Calu3 (cell line): ENCODE data around the gene INTS6. TPM values are rescaled to one million over a fixed set of nuclear protein-coding genes. Genes with fewer than 3 reads are reported as not detected.

ENCODE experiments used
- BruUV-seq: library from RNA; stranded (reverse); fragments of 400-500 nt; replicated peaks from 2 replicates; lab custom pipeline; 2021; lab: Mats Ljungman, UMichigan
- CTCF ChIA-PET: fragments of 300-600 bp; sonication (Branson Sonifier 250); formaldehyde crosslinking; loops from one replicate; lab custom pipeline; 2022; ENCODE audit warnings: antibody characterized with exemption; lab: Charles Lee
- DNase-seq: peaks from one replicate; pipeline ENCODE4 v3.0.0; 2022
- H3K27ac Mint-ChIP-seq: one replicate; pipeline ENCODE4 v1.8.0; 2022; ENCODE audit warnings: mixed read lengths; ENCODE audit not compliant: unreplicated experiment
- H3K27me3 Mint-ChIP-seq: one replicate; pipeline ENCODE4 v1.8.0; 2022; ENCODE audit warnings: mixed read lengths; ENCODE audit not compliant: unreplicated experiment
- H3K36me3 Mint-ChIP-seq: one replicate; pipeline ENCODE4 v1.8.0; 2022; ENCODE audit warnings: mild to moderate bottlenecking, moderate library complexity, mixed read lengths; ENCODE audit not compliant: insufficient read depth, unreplicated experiment
- H3K4me1 Mint-ChIP-seq: one replicate; pipeline ENCODE4 v1.8.0; 2022; ENCODE audit warnings: mild to moderate bottlenecking, low read depth, mixed read lengths; ENCODE audit not compliant: unreplicated experiment
- H3K4me3 Mint-ChIP-seq: one replicate; pipeline ENCODE4 v1.8.0; 2022; ENCODE audit warnings: mild to moderate bottlenecking, low read depth, moderate library complexity, mixed read lengths; ENCODE audit not compliant: unreplicated experiment
- H3K9me3 Mint-ChIP-seq: one replicate; pipeline ENCODE4 v1.8.0; 2022; ENCODE audit warnings: low read depth, mixed read lengths; ENCODE audit not compliant: unreplicated experiment
- intact Hi-C: fragments of 100-400 bp; cut with micrococcal nuclease; formaldehyde crosslinking; loops from one replicate; pipeline ENCODE4 v1.10.0; 2022; ENCODE audit not compliant: unreplicated experiment
- total RNA-seq: library from RNA; stranded (reverse); gene quantifications from 2 replicates; pipeline ENCODE4 v1.2.3, GENCODE V29; 2022
- TF ChIP-seq, protein P1 (sequence below): fragments of 200-600 bp; IDR thresholded peaks from one replicate; pipeline ENCODE4 v1.8.0; 2022; ENCODE audit warnings: antibody characterized with exemption; ENCODE audit not compliant: unreplicated experiment

INTS6 gene
- total RNA-seq, 1 experiment from 2014 or later = 25.3 TPM

DNA sequence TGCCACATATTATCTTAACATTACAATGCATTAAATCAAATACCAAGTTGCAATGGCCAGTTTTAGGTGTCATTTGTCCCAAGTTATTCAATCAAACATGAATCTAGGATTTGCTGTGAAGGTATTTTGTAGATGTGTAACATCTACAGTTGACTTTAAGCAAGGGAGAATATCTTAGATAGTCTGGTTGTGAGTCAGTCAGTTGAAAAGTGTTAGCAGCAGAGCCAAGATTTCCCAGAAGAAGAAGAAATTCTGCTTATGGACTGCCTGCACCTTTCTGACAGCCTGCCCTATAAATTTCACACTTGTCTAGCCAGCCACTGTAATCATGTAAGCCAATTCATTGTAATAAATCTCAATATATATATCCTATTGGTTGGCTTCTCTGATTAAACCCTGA is 41.3 kb upstream of the INTS6 start:
- BruUV-seq = no TSS peak
- H3K27ac Mint-ChIP-seq = no peak overlapping the region
- TF ChIP-seq, protein P1, sequence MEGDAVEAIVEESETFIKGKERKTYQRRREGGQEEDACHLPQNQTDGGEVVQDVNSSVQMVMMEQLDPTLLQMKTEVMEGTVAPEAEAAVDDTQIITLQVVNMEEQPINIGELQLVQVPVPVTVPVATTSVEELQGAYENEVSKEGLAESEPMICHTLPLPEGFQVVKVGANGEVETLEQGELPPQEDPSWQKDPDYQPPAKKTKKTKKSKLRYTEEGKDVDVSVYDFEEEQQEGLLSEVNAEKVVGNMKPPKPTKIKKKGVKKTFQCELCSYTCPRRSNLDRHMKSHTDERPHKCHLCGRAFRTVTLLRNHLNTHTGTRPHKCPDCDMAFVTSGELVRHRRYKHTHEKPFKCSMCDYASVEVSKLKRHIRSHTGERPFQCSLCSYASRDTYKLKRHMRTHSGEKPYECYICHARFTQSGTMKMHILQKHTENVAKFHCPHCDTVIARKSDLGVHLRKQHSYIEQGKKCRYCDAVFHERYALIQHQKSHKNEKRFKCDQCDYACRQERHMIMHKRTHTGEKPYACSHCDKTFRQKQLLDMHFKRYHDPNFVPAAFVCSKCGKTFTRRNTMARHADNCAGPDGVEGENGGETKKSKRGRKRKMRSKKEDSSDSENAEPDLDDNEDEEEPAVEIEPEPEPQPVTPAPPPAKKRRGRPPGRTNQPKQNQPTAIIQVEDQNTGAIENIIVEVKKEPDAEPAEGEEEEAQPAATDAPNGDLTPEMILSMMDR = no peak
- H3K4me3 Mint-ChIP-seq = no peak overlapping the region
- H3K9me3 Mint-ChIP-seq = no peaks in the 10 kb centered on the region
- H3K36me3 Mint-ChIP-seq = no peaks in the 10 kb centered on the region
- peaks cover 5% of the 10 kb centered on the region for H3K27me3 Mint-ChIP-seq
- CTCF ChIA-PET = no interaction called here
- no peak for DNase-seq
- no peaks in the 10 kb centered on the region for H3K4me1 Mint-ChIP-seq
- intact Hi-C loops = no loop called here

DNA sequence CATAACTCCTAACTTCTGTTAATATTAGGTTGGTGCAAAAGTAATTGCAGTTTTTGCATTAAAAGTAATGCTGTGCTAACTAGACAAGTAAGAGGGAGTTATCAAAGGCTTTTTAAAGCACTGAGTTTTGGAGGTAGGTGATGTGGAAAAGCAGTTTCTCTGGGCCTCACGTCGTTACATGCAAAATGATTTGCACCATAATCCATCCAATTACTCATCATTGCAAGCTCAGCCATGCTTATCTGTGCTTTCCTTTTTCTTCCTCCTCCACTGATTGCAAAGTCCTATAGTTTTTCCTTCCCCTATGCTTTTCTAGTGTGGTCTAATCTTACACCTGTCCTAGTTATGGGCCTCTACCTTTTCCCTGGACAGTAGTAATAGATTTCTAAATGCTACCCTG is 35.4 kb upstream of the INTS6 start:
- CTCF ChIA-PET = no interaction called here
- H3K4me3 Mint-ChIP-seq = no peak overlapping the region
- no peaks in the 10 kb centered on the region for H3K9me3 Mint-ChIP-seq
- H3K27ac Mint-ChIP-seq = no peak overlapping the region
- no peaks in the 10 kb centered on the region for H3K4me1 Mint-ChIP-seq
- H3K27me3 Mint-ChIP-seq = no peaks in the 10 kb centered on the region
- intact Hi-C loops = no loop called here
- DNase-seq = no peak
- no peaks in the 10 kb centered on the region for H3K36me3 Mint-ChIP-seq
- BruUV-seq = no TSS peak
- TF ChIP-seq, protein P1 = no peak

DNA sequence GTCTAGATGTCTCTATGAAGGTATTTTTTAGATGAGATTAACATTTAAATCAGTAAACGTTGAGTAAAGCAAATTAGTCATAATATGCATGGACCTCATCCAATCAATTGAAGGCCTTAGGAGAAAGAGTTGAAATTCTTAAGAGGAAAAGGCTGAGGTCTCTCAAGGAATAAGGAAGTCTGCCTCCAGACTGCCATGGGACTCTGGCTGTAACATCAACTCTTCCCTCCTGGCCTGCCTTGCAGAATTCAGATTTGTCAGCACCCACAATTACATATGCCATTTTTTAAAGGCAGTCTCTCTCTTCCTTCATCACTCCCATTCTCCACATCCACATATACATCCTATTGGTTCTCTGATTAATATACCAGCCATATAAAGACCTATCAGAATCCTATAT is 28.8 kb upstream of the INTS6 start:
- CTCF ChIA-PET = no interaction called here
- no peaks in the 10 kb centered on the region for H3K36me3 Mint-ChIP-seq
- TF ChIP-seq, protein P1 = no peak
- intact Hi-C loops = no loop called here
- H3K4me3 Mint-ChIP-seq = no peak overlapping the region
- no peak overlapping the region for H3K27ac Mint-ChIP-seq
- H3K4me1 Mint-ChIP-seq = no peaks in the 10 kb centered on the region
- no peak for DNase-seq
- BruUV-seq = no TSS peak
- H3K27me3 Mint-ChIP-seq = no peaks in the 10 kb centered on the region
- H3K9me3 Mint-ChIP-seq = no peaks in the 10 kb centered on the region

DNA sequence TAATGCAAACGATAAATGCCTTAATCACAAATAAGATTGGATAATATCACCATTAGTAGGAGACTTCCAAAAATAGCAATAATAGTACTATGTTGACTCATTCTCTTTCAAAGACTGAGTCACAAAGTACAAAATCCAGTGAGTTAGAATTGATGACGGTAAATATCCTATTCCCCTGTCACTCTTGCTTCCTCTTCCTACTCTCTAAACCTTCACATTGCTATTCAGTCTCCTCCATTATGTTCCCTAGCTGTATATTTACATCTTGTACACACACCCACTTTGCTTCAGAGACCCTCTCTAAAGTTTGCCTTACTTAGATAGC is 26.3 kb upstream of the INTS6 start:
- intact Hi-C loops = no loop called here

More for the DNA sequence above, 26.3 kb upstream of the INTS6 start:
- Mint-ChIP-seq H3K4me1 (no peaks in the 10 kb centered on the region), H3K36me3 (no peaks in the 10 kb centered on the region), H3K27ac (no peak overlapping the region), H3K4me3 (no peak overlapping the region), H3K27me3 (no peaks in the 10 kb centered on the region), H3K9me3 (no peaks in the 10 kb centered on the region)
- BruUV-seq = no TSS peak
- CTCF ChIA-PET = no interaction called here
- TF ChIP-seq, protein P1 = no peak
- no peak for DNase-seq
